K562 (cell line): ENCODE measurements around the gene EXOC2. TPM values are rescaled to one million over a fixed set of nuclear protein-coding genes. Genes with fewer than 3 reads are reported as not detected.

Experiments
- ATAC-seq: fragments of 200-7000 bp; cut with Tn5 transposase; 3 replicates; pipeline ENCODE4 v1.9.1; 2020; ENCODE audit warnings: moderate library complexity
- BruUV-seq: library from RNA; stranded (reverse); fragments of 400-500 nt; replicated peaks from 2 replicates; lab custom pipeline; 2021; lab: Mats Ljungman, UMichigan
- CTCF ChIA-PET: fragments of 300-600 bp; formaldehyde crosslinking; extraction: SDS; loops from one replicate; lab custom pipeline; 2021; ENCODE audit warnings: low intra/inter-chr PET ratio; lab: Yijun Ruan, JAX
- POLR2A ChIA-PET: fragments of 300-600, 350-650 bp; sonication (Branson Sonifier 250); formaldehyde crosslinking; extraction: SDS; loops from one replicate; lab custom pipeline; 2021; ENCODE audit warnings: antibody characterized with exemption, inconsistent platforms; lab: Yijun Ruan, JAX
- DNase-seq, 4 experiments: peaks; one replicate each; pipeline versions ENCODE4 v3.0.0 to v3.0.0-alpha.2; 2011 to 2018; ENCODE audit warnings: low spot score in 3 of 4, mixed read lengths in 3 of 4; ENCODE audit errors: extremely low read depth in 1 of 4
- FAIRE-seq: peaks from 2 replicates; lab custom pipeline; 2011; peaks lifted over from hg19 to GRCh38; lab: Jason Lieb, UNC
- H2AFZ ChIP-seq: 2 replicates; pipeline ENCODE4 v1.6.0; 2011; ENCODE audit warnings: low read depth, low read length, control low read depth, inconsistent platforms
- H3K27ac ChIP-seq: fragments of 200-600 bp; 3 replicates; pipeline ENCODE4 v1.8.0; 2011; ENCODE audit warnings: low read depth, mild to moderate bottlenecking, control low read depth, inconsistent platforms, low read length, moderate library complexity, mixed read lengths; ENCODE audit errors: extremely low read depth
- H3K27me3 ChIP-seq, 2 experiments: fragments of 300-600 bp in 1 of 2; 2 replicates in 1 of 2; 3 replicates in 1 of 2; pipeline versions ENCODE4 v1.6.0 to v1.8.0; 2011; ENCODE audit warnings: inconsistent platforms in 2 of 2, low read length in 2 of 2, mild to moderate bottlenecking in 1 of 2, mixed read lengths in 1 of 2, moderate library complexity in 1 of 2; ENCODE audit not compliant: control insufficient read depth in 2 of 2, insufficient read depth in 2 of 2
- H3K36me3 ChIP-seq: fragments of 300-600 bp; 3 replicates; pipeline ENCODE4 v1.8.0; 2011; ENCODE audit warnings: mild to moderate bottlenecking, low read length, inconsistent platforms; ENCODE audit not compliant: control insufficient read depth, insufficient read depth
- H3K4me1 ChIP-seq, 2 experiments: fragments of 200-600 bp in 1 of 2; replicated peaks in 1 of 2; 2 replicates in 1 of 2; 3 replicates in 1 of 2; pipeline versions ENCODE4 v1.5.1 to v1.8.0; 2011; ENCODE audit warnings: inconsistent platforms in 2 of 2, low read length in 2 of 2, mild to moderate bottlenecking in 1 of 2, mixed read lengths in 1 of 2, moderate library complexity in 1 of 2; ENCODE audit not compliant: control insufficient read depth in 2 of 2, insufficient read depth in 2 of 2
- H3K4me2 ChIP-seq: 2 replicates; pipeline ENCODE4 v1.6.1; 2011; ENCODE audit warnings: low read length, control low read depth, inconsistent platforms, mixed read lengths; ENCODE audit not compliant: insufficient read depth
- H3K4me3 ChIP-seq: fragments of 200-600 bp; sonication (generic), shearing (Covaris generic); 2 replicates; pipeline ENCODE4 v1.5.1; 2016; ENCODE audit warnings: control low read depth, inconsistent platforms
- H3K79me2 ChIP-seq: fragments of 200-600 bp; 3 replicates; pipeline ENCODE4 v1.8.0; 2011; ENCODE audit warnings: low read length, inconsistent platforms; ENCODE audit not compliant: control insufficient read depth, insufficient read depth
- H3K9ac ChIP-seq, 2 experiments: 2 replicates each; pipeline versions ENCODE4 v1.6.0 to v1.6.1; 2011; ENCODE audit warnings: low read depth in 2 of 2, low read length in 2 of 2, control low read depth in 1 of 2, inconsistent platforms in 1 of 2, mild to moderate bottlenecking in 1 of 2, mixed read lengths in 1 of 2; ENCODE audit not compliant: insufficient read depth in 1 of 2
- H3K9me1 ChIP-seq: one replicate; pipeline ENCODE4 v1.6.0; 2011; ENCODE audit warnings: inconsistent platforms, mild to moderate bottlenecking, low read length, moderate library complexity; ENCODE audit not compliant: control insufficient read depth, insufficient read depth
- H3K9me3 ChIP-seq: replicated peaks from 2 replicates; pipeline ENCODE4 v1.5.1; 2011; ENCODE audit warnings: low read depth, low read length, inconsistent platforms; ENCODE audit not compliant: control insufficient read depth, insufficient read depth
- H4K20me1 ChIP-seq: replicated peaks from 2 replicates; pipeline ENCODE4 v1.6.1; 2011; ENCODE audit warnings: low read length, inconsistent platforms, mixed read lengths; ENCODE audit not compliant: control insufficient read depth, insufficient read depth
- CCAR2 ChIP-seq: fragments of 200-400 bp; formaldehyde crosslinking; IDR thresholded peaks from 2 replicates; pipeline ENCODE4 v1.6.1; 2017; ENCODE audit warnings: mild to moderate bottlenecking, low read depth, low read length
- CSDE1 ChIP-seq, 2 experiments: fragments of 450-650 bp; IDR thresholded peaks; 2 replicates each; pipeline ENCODE4 v1.6.1; 2016; ENCODE audit warnings: mild to moderate bottlenecking in 1 of 2
- ESRRA ChIP-seq: fragments of 450-650 bp; IDR thresholded peaks from 2 replicates; pipeline ENCODE4 v1.6.1; 2014; ENCODE audit warnings: low read depth, mild to moderate bottlenecking, moderate library complexity, borderline replicate concordance
- RUNX1 ChIP-seq: sonication (generic); IDR thresholded peaks from 2 replicates; pipeline ENCODE4 v1.6.1; 2016; ENCODE audit warnings: antibody characterized with exemption, low read depth
- ZBTB17 ChIP-seq: fragments of 450-650 bp; formaldehyde crosslinking; IDR thresholded peaks from 2 replicates; pipeline ENCODE4 v1.4.0; 2020; ENCODE audit warnings: mild to moderate bottlenecking
- ZC3H11A ChIP-seq: IDR thresholded peaks from 2 replicates; pipeline ENCODE4 v1.6.1; 2012; ENCODE audit warnings: low read depth, low read length, improper control_type of control experiment
- ZNF785 ChIP-seq: fragments of 250-450 bp; sonication (Bioruptor Pico); IDR thresholded peaks from 2 replicates; pipeline ENCODE4 v1.4.0; 2020; ENCODE audit warnings: mild to moderate bottlenecking
- WGBS: fragments of 100-300 bp; shearing (Covaris generic); methylation state at CpG from one replicate; pipeline ENCODE4 v1.1.6; 2016; ENCODE audit warnings: low coverage, mixed read lengths; ENCODE audit not compliant: insufficient coverage; ENCODE audit errors: missing lambda C conversion rate; 5-methylcytosine and 5-hydroxymethylcytosine counted together
- in situ Hi-C: fragments of 300-500 bp; cut with MboI; formaldehyde crosslinking; loops from 4 replicates; pipeline ENCODE4 v1.15.0; 2018; ENCODE audit warnings: inconsistent platforms, mixed read lengths
- intact Hi-C: fragments of 100-400 bp; cut with micrococcal nuclease; formaldehyde crosslinking; loops from 2 replicates; pipeline ENCODE4 v1.14.2; 2022
- polyA plus RNA-seq, 8 experiments: library from polyadenylated mRNA; depleted of rRNA in 4 of 8; stranded (reverse) in 5 of 8; unstranded in 3 of 8; fragments of >200 nt; fragmentation: Nextera tagmentation in 2 of 8; fragmentation: Illumina TruSeq in 1 of 8; extraction: Ambion mirVana in 2 of 8; extraction: Trizol in 1 of 8; gene quantifications; 2 replicates each; pipeline versions ENCODE4 v1.2.1 to v1.2.3, GENCODE V29; 2011 to 2014; ENCODE audit warnings: inconsistent platforms in 1 of 8, missing spikeins in 1 of 8
- total RNA-seq, 7 experiments: library from RNA; depleted of rRNA in 6 of 7; stranded (reverse); fragments of >200 nt in 6 of 7; fragmentation: Illumina TruSeq in 2 of 7; extraction: Trizol in 2 of 7; gene quantifications; 2 replicates each; pipeline versions ENCODE4 v1.2.1 to v1.2.3, GENCODE V29; 2011 to 2021; ENCODE audit warnings: low replicate concordance in 1 of 7
- TF ChIP-seq, protein P1 (sequence below), 3 experiments: fragments of 200-800 bp in 1 of 3; fragments of 250-450 bp in 1 of 3; fragments of 450-650 bp in 1 of 3; sonication (Bioruptor Pico) in 1 of 3; sonication (Bioruptor generic) in 1 of 3; formaldehyde crosslinking in 1 of 3; IDR thresholded peaks; 2 replicates each; pipeline versions ENCODE4 v1.6.1 to v1.8.0; 2016 to 2022; ENCODE audit warnings: mild to moderate bottlenecking in 2 of 3, missing genetic modification characterization in 2 of 3, missing compliant biosample characterization in 1 of 3, moderate library complexity in 1 of 3

Gene EXOC2
- total and polyA plus RNA-seq, 9 of the 15 experiments (the other 6 are each of a cell fraction or from before 2014, with no cell fraction given), result 12.2 to 30.2 (median 24.2) TPM

DNA sequence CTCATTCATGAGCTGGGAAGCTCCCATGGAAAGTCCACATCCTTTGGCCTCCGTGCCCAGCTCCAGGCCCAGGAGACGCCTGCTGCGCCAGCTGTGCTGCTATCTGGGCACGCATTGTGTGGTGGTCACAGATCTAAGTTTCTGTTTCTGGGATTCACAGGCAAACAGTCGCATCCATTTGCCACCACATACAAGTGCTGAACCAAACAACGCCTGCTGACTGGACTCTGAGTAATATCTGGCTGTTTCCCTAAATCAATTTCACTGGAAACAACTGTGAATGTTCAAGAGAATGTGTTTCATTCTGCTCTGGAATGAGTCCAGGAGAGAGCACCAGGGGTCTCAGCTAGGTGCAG lies 255.9 kb downstream of the EXOC2 start:
- ATAC-seq (no peak), DNase-seq (no peak), FAIRE-seq (no peak)
- H4K20me1 ChIP-seq, result no peaks in the 10 kb centered on the region
- H3K79me2 ChIP-seq, result no peaks in the 10 kb centered on the region
- no peak for TF ChIP-seq ESRRA
- no peak for TF ChIP-seq CSDE1 (IDR thresholded peaks at IDR 0.05)
- TF ChIP-seq, protein P1, sequence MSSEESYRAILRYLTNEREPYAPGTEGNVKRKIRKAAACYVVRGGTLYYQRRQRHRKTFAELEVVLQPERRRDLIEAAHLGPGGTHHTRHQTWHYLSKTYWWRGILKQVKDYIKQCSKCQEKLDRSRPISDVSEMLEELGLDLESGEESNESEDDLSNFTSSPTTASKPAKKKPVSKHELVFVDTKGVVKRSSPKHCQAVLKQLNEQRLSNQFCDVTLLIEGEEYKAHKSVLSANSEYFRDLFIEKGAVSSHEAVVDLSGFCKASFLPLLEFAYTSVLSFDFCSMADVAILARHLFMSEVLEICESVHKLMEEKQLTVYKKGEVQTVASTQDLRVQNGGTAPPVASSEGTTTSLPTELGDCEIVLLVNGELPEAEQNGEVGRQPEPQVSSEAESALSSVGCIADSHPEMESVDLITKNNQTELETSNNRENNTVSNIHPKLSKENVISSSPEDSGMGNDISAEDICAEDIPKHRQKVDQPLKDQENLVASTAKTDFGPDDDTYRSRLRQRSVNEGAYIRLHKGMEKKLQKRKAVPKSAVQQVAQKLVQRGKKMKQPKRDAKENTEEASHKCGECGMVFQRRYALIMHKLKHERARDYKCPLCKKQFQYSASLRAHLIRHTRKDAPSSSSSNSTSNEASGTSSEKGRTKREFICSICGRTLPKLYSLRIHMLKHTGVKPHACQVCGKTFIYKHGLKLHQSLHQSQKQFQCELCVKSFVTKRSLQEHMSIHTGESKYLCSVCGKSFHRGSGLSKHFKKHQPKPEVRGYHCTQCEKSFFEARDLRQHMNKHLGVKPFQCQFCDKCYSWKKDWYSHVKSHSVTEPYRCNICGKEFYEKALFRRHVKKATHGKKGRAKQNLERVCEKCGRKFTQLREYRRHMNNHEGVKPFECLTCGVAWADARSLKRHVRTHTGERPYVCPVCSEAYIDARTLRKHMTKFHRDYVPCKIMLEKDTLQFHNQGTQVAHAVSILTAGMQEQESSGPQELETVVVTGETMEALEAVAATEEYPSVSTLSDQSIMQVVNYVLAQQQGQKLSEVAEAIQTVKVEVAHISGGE (CRISPR knock-in tag; IDR thresholded peaks at IDR 0.05), result no peak
- no peak for TF ChIP-seq ZNF785 (CRISPR knock-in tag)
- no peak for TF ChIP-seq ZBTB17 (CRISPR knock-in tag)
- TF ChIP-seq CCAR2, result no peak
- no peak for TF ChIP-seq ZC3H11A
- TF ChIP-seq RUNX1, result no peak
- H3K36me3 ChIP-seq, result no peaks in the 10 kb centered on the region
- H2AFZ ChIP-seq, result no peak overlapping the region
- no peaks in the 10 kb centered on the region for H3K9me1 ChIP-seq
- CTCF ChIA-PET, result no interaction called here
- intact Hi-C loops (no loop called here), in situ Hi-C loops (no loop called here)
- peaks cover 36 to 73% of the 10 kb centered on the region in 2 experiments for H3K27me3 ChIP-seq
- BruUV-seq, result no TSS peak
- peaks cover 0 to 7% of the 10 kb centered on the region in 2 experiments; a peak in 2 of 5 replicates for H3K4me1 ChIP-seq
- 3% methylated on average over 6 of the region's 6 CpGs for WGBS
- H3K9me3 ChIP-seq, result no peaks in the 10 kb centered on the region
- H3K4me3 ChIP-seq, result no peak overlapping the region
- no peak overlapping the region for H3K27ac ChIP-seq
- POLR2A ChIA-PET, result no interaction called here
- H3K9ac ChIP-seq, result no peak overlapping the region; a peak in 1 of 4 replicates
- no peak overlapping the region for H3K4me2 ChIP-seq
